ENCODE data around the gene APBB2.

The APBB2 gene

GRCh38 chr4:41214136-41214824 is at the start of gene APBB2:
Gene APBB2 (minus strand): TSS chr4:41214542. CDS start chr4:41033254, 181,288 bp downstream.
- DNase-seq (ENCODE audit: low spot score), result peak; percentile 86
- in situ Hi-C loops (cut with MboI; ENCODE audit: low sequenced_read_pairs, unreplicated experiment), result loop anchor here (10.0 kb wide), 1 partner anchor 229 kb away; no protein-coding TSS in a partner anchor
- TF ChIP-seq CTCF (IDR thresholded peaks at IDR 0.05; ENCODE audit: borderline replicate concordance, control extremely low read depth, extremely low read depth, insufficient read depth, missing control alignments), result peak; percentile 80

GRCh38 chr4:41262198-41262597 is 47.9 kb upstream of the APBB2 start:
- DNase-seq (ENCODE audit: low spot score), result no peak
- in situ Hi-C loops (cut with MboI; ENCODE audit: low sequenced_read_pairs, unreplicated experiment), result no loop called here
- TF ChIP-seq CTCF (IDR thresholded peaks at IDR 0.05; ENCODE audit: borderline replicate concordance, control extremely low read depth, extremely low read depth, insufficient read depth, missing control alignments), result no peak

GRCh38 chr4:41260116-41260733 is 45.9 kb upstream of the APBB2 start:
- no peak for TF ChIP-seq CTCF (IDR thresholded peaks at IDR 0.05; ENCODE audit: borderline replicate concordance, control extremely low read depth, extremely low read depth, insufficient read depth, missing control alignments)
- in situ Hi-C loops (cut with MboI; ENCODE audit: low sequenced_read_pairs, unreplicated experiment), result no loop called here
- DNase-seq (ENCODE audit: low spot score), result no peak

DNA sequence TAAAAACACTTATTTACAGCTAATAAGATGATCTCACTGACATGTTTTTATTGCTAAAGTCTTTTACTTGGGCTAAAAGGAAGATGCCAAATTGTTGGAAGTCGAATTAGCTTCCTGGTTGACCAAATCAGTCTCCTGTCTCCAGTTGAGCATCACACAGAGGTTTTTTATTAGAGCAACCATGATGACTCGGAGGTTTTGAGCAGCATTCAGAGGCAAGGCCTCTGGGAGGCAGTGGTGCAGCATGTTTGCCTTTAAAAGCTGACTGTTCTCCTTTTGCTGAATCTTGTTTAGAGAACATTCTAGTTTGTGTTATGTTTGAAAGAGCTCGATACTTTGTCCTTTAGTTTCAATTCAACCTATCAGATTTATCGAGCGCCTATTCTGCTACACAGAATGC is 44.4 kb upstream of the APBB2 start:
- in situ Hi-C loops (cut with MboI; ENCODE audit: low sequenced_read_pairs, unreplicated experiment), result no loop called here
- DNase-seq (ENCODE audit: low spot score), result no peak
- TF ChIP-seq CTCF (IDR thresholded peaks at IDR 0.05; ENCODE audit: borderline replicate concordance, control extremely low read depth, extremely low read depth, insufficient read depth, missing control alignments), result no peak

DNA sequence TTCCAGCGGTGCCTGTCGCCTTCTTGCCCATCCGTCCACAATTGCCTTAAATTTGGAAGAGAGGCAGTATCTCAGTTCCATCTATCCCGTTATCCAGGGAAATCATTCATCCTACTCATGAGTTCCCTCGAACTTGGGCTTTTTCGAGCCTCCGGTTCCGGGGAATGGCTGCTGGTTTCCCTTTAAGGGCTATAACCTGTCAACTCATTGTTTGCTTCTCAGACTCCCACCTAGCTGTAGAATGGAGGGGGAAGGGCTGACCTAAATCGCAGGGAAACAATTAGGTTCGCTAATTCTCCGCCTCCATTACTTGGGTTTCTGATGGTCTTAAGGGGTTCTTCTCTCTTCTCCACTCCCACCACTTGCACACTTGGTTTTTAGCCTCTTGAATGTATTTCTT is 43.6 kb upstream of the APBB2 start:
- TF ChIP-seq CTCF (IDR thresholded peaks at IDR 0.05; ENCODE audit: borderline replicate concordance, control extremely low read depth, extremely low read depth, insufficient read depth, missing control alignments), result no peak
- in situ Hi-C loops (cut with MboI; ENCODE audit: low sequenced_read_pairs, unreplicated experiment), result no loop called here
- no peak for DNase-seq (ENCODE audit: low spot score)

- peak; percentile 49 for DNase-seq (ENCODE audit: low spot score)
- TF ChIP-seq CTCF (IDR thresholded peaks at IDR 0.05; ENCODE audit: borderline replicate concordance, control extremely low read depth, extremely low read depth, insufficient read depth, missing control alignments), result no peak
- in situ Hi-C loops (cut with MboI; ENCODE audit: low sequenced_read_pairs, unreplicated experiment), result no loop called here
Observed at GRCh38 chr4:41257257-41257901, 43.0 kb upstream of the APBB2 start.

Measured in GM13976 (cell line).